HG03460 (cell line): Measurements from ENCODE around the gene CDC45.
"Not testable (repeated sequence)": the region's sequence is repeated elsewhere in the genome, so short reads cannot be mapped to it uniquely, and the experiment has no call there.

Experiments
- ATAC-seq: cut with Tn5 transposase; IDR thresholded peaks from one replicate; pipeline ENCODE4 v1.9.1; 2021; ENCODE audit not compliant: unreplicated experiment

The CDC45 gene

DNA sequence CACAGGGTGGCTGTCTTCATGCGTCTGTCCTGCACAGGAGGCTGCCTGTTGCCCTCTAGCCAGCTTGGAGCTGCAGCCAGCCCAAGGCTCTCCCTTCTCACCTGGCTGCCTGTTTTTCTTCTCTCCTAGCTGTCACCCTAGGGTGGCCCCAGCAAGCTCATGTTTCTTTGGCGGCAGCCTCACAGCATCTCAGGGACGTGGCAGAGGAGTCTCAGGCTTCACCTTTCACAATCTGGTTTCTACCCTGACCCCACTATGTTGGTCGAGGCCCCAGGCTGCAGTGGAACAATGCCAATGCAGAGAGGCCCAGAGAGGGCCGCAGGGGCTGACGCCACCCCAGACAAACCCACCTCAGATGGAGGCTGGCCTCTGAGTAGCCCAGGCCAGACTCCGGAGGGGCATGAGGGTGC is 47.0 kb downstream of the CDC45 start:
- ATAC-seq: no peak

DNA sequence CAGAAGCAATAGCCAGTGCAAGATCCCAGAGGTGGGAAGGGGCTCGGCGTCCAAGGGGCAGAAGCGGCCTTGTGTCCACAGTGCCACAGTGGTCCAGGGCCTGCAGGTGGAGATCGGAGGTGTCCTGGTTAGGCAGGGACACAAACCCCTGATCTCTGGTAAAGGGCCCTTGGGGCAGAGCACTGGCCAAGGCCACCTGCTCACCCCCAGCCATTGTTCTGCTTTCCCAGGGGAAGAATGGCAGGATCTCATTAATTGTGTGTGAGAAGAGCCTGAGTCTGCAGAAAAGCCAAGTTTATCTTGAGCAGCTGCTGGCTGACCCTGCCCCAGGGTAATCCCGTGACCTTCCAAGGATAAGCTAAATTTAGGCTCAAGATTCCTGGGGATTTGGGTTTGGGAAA is 47.6 kb downstream of the CDC45 start:
- ATAC-seq: no peak

DNA sequence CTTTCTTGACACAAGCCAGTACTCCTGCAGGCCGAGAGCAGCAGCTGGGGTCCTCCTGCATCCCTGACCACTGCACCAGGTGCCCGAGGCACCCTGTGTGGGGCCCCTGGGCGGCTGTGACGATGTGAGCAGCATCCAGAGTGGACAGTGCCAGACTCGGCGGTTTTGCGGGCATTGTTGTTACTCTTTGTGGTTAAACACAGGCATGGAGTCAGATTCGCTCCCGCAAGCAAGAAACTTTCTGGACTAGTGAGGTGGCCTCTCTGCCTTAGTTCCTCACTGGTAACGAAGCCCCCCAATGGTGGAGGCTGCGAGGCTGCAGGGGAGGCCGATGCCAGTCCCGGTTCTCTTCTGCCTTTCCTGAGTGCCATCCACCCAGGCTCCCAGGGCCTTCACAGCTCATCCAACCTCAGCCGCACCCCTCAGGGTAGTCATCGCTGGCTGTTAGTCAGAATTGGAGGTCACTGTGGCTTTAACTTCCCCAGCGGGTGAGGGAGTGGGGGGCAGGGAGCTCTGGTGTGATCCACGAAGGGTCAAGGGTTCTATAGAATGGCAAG is 48.2 kb downstream of the CDC45 start:
- no peak for ATAC-seq

DNA sequence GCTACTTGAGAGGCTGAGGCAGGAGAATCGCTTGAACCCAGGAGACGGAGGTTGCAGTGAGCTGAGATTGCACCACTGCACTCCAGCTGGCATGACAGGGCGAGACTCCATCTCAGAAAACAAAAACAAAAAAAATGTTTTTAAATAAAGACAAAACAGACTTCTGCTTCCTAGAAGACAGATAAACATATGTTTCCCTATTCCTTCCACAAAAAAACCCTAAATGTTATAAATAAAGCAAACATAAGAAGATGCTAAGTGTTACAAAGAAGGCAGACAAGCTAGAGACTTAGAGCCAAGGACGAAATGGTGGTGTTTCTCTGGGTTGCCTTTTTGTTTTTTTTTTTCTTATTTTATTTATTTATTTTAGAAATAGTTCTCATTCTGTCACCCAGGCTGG is 50.1 kb downstream of the CDC45 start:
- no peak for ATAC-seq

DNA sequence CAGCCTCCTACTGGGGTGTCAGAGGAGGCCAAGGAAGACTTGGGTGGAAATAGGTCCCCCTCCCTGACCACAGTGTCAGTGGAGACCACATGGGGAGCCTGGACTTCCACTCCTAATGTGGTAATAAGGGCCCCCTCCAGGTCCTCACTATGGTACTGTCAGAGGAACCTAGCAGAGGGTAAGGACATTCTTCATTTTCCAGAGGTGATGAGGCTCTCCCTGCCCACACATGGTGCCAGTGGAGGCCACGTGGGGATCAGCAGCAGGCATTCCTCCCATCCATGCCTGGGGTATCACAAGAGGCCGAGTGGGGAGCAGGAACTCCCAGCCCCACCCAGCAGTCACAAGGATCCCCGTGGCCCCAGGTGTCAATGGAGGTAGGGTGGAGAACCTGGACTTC is 51.0 kb downstream of the CDC45 start:
- ATAC-seq: no peak

DNA sequence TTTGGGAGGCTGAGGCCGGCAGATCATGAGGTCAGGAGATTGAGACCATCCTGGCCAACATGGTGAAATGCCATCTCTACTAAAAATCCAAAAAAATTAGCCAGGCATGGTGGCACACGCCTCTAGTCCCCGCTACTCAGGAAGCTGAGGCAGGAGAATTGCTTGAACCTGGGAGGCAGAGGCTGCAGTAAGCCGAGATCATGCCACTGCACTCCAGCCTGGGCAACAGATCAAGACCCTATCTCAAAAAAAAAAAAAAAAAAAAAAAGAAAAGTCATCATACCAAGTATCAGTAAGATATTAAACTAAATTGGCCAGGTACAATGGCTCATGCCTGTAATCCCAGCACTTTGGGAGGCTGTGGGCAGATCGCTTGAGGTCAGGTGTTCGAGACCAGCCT is 51.6 kb downstream of the CDC45 start:
- not testable (repeated sequence) for ATAC-seq

DNA sequence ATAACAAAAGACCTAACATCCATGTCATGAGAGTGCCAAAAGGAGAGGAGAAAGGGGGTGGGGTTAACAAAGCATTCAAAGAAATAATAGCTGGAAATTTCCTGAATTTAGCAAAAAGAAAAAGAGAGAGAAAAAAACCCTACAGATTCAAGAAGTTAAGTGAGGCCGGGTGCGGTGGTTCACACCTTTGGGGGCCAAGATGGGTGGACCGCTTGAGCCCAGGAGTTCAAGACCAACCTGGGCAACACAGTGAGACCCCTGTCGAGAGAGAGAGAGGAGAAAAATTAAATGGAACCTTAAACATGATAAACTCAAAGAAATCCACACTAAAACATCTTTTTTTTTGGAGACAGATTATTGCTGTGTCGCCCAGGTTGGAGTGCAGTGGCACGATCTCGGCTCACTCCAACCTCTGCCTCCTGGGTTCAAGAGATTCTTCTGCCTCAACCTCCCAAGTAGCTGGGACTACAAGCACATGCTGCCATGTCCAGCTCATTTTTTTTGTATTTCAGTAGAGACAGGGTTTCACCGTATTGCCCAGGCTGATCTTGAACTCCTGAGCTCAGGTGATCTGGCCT is 53.4 kb downstream of the CDC45 start:
- ATAC-seq: no peak

DNA sequence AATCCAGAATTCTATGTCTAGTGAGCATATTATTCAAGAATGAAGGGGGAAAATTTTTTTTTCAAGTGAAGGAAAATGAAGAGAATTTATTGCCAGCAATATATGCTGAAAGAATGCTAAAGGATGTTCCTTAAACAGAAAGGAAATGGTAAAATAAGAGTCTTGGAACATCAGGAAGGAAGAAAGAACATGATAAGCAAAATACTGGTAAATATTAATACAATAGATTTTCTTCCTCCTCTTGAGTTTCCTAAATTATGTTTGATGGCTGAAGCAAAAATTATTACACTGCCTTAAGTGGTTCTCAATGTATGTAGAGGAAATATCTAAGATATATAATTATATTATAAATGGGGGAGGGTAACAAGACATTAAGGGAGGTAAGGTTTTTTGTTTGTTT is 54.1 kb downstream of the CDC45 start:
- no peak for ATAC-seq

DNA sequence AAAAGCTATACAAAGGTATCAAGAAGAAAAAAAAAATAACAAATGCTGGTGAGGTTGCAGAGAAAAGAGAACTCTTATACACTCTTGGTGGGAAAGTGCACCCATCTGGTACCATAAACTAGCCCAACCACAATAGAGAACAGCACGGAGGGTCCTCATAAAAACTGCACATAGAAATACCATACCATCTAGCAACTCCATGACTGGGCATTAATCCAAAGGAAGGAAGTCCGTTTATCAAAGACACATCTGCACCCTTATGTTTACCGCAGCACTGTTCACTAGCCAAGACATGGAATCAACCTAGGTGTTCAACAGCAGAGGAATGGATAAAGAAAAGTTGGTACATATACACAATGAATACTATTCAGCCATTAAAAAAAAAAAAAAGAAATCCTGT is 55.3 kb downstream of the CDC45 start:
- ATAC-seq: no peak

DNA sequence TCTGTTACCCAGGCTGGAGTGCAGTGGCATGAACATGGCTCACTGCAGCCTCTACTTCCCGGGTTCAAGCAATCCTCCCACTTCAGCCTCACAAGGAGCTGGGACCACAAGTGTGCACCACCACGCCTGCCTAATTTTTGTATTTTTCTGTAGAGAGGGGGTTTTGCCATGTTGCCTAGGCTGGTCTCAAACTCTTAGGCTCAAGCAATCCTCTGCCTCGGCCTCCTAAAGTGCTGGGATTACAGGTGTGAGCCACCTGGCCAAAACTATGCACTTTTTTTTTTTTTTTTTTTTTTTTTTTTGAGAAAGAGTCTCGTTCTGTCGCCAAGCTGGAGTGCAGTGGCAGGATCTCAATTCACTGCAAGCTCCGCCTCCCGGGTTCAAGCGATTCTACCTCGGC is 56.8 kb downstream of the CDC45 start:
- no peak for ATAC-seq

DNA sequence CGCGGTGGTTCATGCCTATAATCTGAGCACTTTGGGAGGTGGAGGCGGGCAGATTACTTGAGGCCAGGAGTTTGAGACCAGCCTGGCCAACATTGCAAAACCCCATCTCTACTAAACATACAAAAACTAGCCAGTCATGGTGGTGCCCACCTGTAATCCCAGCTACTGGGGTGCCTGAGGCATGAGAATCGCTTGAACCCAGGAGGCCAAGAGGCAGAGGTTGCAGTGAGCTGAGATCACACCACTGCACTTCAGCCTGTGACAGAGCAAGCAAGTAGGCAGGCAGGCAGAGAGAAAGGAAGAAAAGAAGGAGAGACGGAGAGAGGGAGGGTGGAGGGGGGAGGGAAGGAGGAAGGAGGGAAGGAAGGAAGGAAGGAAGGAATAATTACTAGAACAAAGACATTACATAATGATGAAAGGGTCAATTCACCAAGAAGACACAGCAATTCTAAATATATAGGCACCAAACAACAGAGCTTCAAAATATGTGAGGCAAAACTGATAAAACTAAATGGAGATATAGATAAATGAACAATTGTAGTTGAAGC is 58.3 kb downstream of the CDC45 start:
- ATAC-seq: no peak

DNA sequence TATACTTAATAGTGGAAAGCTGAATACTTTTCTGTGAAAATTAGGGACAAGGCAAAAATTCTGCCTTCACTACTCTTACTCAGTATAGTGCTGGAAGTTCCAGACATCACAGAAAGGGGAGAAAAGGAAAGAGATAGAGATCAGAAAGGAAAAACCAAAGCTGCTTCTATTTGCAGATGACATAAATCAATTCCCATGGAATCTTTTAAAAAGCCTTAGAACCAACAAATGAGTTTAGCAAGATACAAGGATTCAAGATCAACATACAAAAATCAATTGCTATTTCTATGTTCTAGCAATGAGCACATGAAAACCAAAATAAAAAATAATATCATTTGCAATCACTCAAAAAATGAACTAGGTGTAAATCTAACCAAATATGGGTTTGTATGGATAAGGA is 60.7 kb downstream of the CDC45 start:
- no peak for ATAC-seq

DNA sequence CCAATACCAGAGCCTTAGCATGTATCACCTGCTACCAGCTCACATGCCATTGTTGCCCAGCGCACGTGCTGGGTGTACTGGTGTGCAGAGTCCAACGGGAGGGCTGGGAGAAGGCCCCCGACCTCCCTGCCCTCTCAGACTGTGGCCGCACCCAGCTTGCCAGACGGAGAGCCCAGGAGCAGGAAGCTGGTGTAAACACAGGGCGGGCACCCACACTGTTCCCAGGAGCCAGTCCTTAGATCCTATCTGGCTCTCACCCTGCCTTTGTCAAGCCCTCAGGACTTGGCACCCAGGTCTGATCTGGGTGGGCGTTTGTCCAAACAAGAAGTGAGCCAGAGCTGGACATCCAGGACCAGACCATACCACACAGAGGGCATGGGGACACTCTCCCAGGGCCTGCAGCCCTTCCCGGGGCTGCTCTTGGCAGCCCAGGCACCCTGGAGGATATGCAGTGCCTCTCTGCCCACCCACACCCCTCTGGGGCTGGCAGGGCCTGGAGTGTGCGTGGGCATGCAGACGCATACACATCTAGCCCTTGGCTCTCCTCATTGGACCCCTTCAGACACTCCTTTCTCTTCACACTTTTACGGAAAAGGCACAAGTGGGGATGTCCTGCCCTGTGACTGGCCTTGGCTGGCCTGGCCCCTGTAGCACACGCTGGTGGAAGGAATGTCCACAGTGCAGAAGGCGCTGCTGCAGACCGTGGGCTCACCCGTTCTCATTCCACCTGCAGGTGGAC is 64.4 kb downstream of the CDC45 start:
- no peak for ATAC-seq

DNA sequence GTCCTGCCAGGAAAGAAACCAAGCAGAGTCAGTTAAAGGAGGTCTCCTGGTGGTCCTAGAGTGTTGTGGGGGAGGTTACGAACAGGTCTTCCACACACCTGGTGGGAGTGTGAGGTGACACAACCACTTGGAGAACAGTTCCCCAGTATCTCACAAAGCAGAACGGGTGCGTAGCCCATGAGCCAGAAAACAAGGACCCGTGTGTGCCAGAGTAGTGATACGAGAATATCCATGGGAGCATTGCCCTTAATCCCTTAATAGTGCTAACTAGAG is 66.2 kb downstream of the CDC45 start:
- no peak for ATAC-seq

DNA sequence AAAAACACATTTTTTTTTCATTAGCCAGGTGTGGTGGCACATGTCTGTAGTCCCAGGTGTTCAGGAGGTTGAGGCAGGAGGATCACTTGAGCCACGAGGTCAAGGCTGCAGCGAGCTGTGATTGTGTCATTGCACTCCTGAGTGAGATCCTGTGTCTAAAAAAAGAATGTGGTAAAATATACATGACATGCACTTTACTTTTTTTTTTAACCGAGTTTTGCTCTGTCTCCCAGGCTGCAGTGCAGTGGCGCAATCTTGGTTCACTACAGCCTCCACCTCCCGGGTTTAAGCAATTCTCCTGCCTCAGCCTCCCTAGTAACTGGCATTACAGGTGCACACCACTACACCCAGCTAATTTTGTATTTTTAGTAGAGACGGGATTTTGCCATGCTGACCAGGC is 67.0 kb downstream of the CDC45 start:
- ATAC-seq: no peak

DNA sequence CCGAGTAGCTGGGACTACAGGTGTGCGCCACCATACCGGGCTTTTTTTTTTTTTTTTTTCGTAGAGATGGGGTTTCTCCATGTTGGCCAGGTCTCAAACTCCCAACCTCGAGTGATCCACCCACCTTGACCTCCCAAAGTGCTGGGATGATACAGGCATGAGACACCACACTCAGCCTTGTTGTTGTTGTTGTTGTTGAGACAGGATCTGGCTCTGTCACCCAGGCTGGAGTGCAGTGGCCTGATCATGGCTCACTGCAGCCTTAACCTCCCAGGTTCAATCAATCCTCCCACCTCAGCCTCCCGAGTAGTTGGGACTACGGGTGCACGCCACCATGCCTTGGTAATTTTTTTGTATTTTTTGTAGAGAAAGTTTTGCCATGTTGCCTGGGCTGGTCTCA is 67.9 kb downstream of the CDC45 start:
- ATAC-seq: no peak

DNA sequence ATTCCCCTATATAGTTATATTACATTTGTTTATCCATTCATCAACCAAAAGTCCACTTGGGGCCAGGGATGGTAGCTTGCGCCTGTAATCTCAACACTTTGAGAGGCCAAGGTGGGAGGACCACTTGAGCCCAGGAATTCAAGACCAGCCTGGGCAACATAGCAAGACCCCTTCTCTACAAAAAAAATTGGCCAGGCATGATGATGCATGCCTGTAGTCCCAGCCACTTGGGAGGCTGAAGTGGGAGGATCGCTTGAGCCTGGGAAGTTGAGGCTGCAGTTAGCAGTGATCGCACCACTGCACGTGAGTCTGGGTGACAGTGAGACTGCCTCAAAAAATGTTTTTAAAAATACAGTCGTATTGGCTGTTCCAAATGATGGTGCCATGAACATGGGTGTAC is 68.7 kb downstream of the CDC45 start:
- not testable (repeated sequence) for ATAC-seq

DNA sequence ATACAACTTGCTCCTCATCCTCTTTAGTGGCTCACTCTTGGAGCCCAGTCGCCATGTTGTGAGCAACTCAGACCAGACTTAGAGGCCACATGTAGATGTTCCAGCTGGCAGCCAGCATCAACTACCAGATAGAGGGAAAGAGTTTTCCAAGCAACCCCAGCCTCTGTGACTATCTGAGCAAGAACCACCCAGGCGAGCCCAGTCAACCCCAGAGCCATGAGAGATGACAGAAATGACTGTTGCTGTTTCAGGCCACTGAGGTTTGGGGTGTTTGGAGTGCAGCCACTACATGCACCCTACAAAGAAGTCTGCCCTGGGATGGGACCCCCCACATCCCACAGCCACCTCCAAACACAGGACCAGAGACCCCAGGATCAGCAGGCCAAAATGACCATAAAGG is 69.2 kb downstream of the CDC45 start:
- ATAC-seq: no peak

DNA sequence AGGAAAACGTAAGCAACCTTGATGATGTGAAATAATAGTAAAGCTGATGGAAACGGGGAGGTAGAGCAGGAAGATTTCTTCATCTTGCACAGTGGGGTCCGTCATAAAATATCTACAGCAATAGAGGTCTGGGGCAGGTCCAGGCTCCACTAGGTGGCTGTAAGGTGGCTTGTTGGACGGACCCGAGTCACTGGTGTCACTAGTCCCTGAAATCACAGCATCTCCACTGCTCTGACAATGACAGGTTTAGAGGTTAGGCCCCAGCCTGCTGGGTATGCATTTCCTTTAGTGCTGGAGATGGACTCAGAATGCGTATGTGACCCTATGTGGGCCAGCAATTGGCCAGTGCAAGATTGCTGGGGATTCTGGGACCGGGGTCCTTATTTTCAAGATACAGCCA is 69.7 kb downstream of the CDC45 start:
- ATAC-seq: no peak

DNA sequence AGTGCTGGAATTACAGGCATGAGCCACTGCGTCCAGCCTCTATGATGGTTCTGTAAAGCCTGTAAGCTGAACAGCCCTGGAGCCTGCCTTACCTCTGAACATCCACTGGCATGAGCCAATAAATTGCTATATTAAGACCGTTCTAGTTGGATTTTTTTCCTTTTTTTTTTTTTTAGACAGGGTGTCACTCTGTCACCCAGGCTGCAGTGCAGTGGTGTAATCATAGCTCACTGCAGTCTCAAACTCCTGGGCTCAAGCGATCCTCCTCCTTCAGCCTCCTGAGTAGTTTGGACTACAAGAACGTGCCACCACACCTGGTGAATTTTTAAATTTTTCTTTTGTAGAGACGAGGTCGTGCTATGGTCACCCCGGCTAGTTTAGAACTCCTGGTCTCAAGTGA is 70.7 kb downstream of the CDC45 start:
- no peak for ATAC-seq

DNA sequence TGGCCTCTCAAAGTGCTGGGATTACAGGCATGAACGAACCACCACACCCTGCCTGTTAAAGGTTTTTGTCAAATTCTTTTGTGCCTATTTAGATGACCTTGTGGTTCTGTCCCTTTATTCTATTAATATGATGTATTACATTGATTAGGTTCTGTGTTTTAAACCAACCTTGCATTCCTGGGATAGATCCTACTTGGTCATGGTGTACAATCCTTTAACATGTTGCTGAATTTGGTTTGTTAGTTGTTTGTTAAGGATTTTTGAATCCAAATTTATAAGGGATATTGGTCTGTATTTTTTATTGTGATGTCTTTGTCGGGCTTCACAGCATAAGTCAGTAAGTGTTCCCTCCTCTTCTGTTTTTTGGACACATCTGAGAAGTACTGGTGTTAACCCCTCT is 73.5 kb downstream of the CDC45 start:
- no peak for ATAC-seq

DNA sequence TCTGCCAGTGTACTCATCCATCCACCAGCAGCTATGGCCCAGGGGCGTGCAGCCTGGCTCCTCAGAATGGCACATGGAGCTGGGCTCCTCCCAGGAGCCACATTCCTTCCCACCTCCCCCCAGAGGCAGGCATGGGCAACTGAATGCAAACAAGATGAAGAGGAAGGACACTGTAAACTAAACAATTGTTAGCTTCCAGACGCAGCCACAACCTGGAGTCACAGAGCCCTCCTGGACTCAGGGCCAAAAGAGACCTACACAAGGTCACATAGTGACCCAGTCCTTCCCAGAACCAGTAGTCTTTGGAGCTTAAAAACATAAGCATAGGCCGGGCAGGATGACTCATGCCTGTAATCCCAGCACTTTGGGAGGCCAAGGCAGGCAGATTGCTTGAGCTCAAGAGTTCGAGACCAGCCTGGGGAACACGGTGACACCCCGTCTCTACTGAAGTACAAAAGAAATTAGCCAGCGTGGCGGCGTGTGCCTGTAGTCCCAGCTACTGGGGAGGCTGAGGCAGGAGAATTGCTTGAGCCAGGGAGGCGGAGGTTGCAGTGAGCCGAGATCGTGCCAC is 75.2 kb downstream of the CDC45 start:
- ATAC-seq: no peak
